ENCODE data around the gene COLEC12.
A peak's percentile ranks its signal among the peaks of the same experiment; 100 is the strongest.

Gene COLEC12

DNA sequence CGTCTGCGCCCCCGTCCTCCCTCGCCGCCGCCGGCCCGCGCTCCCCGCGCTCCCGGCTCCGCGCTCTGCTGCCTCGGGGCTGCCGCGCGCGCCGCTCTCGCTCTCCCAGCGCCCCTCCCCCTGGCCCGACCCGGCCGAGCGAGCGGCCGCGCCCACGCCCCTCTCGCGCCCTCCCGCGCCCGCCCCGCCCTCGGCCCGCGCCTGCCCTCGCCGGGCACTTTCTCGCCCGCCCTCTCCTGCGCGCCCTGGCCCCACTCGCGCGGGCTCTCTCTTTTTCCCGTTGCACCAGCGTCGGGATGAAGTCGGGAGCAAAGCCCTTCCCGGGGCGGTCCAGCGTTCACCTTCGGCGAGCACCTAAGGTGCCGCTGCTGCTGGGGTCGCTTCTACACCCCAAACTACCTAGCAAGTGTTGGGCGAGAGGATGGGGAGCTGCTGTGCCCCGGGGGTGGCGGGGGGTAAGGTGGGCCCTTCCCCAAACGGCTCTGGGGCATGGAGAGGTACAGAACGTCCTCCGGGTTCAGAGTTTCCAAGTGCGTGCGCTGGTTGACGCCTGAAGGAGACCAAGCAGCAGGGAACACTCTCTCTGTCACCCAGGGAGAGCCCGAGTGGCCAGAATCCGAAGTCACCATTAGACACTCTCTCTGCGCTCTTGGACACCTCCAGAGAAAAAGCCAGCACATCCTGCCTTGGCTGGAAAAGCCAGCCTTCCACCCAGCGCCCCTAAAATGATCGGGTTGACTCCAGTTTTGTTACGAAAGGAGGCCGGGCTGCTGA is at the start of gene COLEC12:
COLEC12 (minus strand) TSS at position 70 of the 774 bp plus-strand sequence. CDS start 187 bp downstream, outside the sequence.
- DNase-seq = no peak

DNA sequence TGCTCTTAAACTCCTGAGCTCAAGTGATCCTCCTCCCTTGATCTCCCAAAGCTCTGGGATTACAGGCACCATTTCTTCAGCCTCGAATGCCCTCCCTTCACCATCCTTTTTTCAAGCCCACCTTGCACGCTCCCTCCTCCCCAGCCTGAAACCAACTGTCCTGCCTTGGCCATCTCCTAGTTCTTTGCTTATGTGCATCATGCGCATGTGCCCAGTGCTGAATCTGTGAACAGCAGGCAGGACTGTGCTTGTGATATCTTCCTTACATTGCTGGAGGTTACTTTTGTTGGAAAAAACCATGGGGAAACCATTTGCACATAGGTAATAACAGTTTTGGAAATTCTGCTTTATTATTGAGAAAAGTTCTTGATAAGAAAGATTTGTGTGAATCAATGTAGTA is 49.5 kb upstream of the COLEC12 start:
- no peak for DNase-seq

DNA sequence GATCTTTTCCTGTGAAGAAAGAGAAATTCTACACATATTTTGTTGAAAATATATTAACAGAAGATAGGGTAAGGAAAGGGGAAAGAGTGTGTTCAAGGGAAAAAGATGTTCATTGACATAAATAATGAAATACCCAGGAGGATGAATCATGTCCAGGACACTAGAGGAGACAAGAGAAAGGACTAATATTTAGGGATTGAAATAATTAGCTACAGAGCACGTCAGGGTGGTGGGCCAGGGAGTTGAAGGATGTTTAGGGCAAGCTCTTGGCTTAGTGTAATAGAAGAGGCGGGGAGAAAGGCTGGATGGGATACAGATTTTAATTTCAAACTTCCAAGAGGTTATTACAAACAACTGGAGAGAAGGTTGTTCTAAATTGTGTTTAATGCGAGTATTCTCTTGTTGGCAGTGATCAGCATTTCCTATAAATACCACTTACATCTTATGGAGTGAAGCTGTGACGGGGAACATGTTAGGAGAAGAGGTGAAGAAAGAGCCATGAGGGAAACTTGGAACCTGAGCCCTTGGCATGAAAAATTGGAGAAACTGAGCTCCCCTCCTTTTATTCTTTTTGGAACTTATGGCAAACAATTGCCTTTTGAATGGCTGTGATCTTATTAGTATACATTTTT is 43.1 kb upstream of the COLEC12 start:
- no peak for DNase-seq

DNA sequence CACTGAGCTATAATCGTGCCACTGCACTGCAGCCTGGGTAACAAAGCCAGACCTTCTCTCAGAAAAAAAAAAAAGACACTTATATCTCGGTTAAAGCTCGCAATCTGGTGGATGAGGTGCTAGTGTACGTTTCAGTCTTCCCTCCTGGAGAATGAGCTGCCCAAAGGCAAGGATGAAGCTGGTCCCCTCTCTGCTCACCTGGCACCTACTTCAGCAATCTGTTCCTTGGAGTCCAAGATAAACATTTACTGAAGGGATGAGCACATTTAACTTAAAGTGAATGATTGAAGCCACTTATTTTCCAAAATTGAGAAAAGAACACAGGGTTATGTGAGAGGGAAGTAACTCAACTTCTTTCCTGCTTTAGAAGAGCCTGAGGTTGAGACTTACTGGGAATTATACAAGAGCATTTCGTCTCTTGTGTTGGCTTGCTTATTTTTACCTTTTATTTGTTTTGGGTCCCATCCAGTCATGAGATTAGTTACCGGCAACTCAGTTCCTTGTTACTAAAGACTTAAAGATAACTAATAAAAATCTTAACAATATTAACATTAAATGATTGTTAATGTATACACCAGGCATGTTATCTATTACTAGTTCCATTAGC is 33.6 kb upstream of the COLEC12 start:
- DNase-seq = no peak

DNA sequence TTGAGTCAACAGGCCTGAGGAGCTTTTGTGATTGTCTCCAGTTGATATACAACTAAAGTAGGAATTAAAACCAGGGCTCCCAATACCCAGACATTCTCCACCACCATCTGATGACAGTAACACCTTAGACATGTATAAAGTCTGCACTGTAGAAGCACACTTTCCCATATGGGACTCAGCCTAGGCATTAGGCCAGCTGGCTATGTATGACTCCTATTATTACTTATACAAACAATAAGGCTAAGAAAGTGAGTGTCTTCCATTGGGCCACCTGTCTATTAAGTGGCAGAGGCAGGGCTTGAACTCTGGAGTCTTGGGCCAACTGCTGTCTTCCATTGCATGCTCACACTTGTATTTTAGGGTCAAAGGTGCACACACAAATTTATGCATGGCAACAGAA is 32.1 kb upstream of the COLEC12 start:
- DNase-seq = no peak

DNA sequence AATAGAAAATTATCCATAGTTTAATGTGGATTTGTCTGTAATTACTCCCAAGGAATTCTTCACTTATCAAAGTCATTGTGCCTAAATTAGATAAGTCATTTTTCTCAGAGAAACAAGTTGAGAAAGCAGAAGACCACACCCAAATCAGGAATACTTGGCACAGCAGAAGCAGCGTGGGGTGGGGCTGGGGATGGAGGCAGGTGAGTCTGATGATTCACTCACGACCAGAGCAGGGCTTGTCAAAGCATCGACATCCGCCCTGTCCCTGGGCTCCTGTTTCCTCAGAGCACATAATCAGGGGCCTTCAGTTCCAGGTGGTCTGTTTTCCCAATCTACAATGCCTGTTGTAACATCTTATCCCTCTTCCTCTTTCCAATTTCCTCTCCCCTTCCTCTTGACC is 31.5 kb upstream of the COLEC12 start:
- DNase-seq = no peak

DNA sequence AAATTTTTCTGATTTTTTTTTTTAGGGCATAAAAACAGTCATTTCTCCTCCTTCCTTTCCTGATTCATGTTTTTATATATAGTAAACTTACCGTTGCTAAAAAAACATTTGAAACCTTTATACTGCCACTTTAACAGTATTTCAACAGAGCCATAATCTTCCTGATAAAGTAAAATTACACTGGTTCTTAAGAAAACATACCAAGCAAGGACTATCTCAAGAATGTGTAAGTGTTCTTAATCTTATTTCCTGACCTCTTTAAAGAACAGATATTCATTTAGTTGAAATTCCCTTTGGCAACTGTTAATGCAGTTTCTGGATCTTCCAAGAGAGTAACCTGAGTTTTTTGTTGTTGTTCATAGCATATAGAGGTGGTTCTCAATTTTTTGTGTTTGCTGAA is 26.6 kb upstream of the COLEC12 start:
- DNase-seq = no peak

DNA sequence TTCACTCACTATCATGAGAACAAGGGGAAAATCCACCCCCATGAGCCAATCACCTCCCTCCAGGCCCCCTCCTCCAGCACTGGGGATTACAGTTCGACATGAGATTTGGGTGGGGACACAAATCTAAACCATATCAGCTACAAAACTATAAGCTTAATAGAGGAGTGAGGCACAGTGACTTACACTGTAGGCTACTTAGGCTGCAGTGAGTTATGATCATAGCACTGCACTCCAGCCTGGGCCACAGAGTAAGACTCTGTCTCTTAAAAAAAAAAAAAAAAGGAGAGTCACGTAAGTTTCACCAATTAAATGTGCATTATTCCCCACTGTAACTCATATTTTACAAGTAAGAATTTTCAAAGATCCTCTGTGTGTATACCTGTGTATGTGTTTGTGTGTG is 26.2 kb upstream of the COLEC12 start:
- DNase-seq = no peak

DNA sequence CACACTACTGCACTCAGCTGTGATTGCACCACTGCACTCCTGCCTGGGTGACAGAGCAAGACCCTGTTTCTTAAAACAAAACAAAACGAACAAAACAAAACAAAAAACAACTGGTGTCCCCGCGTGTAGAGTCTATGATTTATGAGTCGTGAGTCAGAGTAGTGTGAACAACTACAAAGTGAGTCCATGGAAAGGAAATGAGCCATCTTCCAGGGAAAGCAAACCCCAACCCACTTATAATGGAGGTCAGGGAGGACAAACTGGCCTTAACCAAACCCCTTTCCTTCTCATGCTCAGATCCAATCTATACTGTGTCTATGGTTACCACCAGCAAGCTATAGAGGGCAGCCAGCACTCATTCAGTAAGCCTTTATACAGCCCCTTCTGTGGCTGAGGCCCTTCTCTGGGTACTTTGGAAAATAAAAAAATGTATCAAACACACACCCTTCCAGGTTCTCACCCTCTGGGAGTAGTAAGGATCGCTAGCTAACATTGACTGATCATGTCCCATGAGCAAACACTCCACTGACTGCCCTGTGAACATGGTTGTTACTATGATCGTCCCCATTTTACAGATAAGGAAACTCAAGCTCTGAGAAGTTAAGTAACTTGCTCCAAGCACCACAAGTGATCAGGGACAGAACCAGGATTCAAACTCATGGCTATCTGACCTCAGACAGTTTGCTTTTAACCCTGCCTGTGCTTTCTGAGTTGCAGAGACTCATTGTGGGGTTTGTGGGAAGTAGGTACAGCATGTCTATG is 24.7 kb upstream of the COLEC12 start:
- DNase-seq = no peak

DNA sequence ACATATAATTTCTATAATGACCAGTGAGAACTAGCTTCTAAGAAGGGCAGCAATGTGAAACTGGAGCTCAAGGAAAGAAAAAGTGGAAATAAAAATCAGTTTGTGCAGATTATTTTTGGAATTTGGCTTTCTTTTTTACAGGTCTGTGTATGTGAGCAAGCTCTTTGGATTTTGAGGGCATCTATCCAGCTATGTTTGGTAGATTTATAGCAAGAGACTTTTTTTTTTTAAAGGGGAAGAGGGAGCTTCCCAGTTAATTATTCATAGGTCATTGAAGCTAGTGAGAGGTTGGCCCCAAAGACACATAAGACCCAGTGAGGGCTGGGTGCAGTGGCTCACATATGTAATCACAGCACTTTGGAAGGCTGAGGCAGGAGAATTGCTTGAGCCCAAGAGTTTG is 24.0 kb upstream of the COLEC12 start:
- DNase-seq = no peak

DNA sequence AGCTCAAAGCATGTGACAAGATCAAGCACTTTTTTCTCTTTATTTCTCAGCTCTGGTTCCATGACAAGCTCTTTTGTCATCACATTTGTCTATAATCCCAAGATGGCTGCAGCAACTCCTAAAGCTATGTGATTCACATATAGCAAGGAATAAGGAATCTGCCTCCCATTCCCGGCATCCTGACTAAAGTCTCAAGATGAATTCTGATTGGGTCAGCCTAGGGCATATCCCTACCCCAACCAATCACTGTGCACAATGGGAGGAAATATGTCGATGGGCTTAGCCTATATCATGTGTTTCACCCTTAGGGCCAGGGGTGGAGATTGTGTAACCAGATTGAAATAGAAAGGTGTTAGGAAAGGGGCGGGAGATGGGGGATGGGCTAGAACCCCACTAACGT is 23.1 kb upstream of the COLEC12 start:
- no peak for DNase-seq

DNA sequence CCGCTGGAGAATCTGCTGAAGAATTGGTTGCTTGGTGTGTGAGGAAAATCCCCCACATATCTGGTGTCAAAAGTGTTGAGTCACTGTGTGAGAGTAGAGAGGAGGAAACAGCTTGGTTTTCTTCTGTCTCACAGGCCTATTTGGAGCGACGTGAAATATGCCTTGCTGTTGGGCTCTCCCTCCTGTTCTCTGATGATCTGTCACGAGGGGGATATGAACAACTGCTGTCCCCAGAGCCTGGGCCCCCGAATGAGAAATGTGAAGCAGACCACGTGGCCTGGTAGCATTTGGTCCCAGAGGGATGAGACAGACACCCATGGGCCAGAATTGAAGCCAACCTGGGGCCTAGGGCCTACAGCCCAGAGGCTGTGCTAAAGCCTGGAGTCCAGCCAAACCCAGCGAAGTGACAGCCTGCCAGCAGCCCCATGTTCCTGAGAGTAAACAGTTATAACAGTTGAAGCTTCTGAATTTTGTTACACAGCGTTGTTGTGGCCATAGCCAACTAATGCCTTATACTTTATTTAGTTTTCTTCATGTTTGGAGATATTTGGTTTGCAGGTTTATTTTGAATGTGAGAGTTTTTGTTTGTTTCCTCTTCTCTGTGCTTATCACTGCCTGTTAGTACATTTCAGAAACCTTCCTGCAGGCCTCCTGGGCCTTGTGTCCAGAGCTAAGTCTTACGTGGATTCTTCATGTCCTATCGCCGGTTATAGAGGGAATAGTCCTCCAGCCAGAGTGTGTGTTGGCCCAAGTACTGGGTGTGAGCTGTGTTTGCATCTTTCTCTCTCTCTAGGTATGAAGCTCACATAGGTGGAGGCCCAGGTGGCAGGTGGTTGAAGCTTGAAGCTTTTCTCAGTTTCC is 18.7 kb upstream of the COLEC12 start:
- DNase-seq = peak; percentile 18 to 98

DNA sequence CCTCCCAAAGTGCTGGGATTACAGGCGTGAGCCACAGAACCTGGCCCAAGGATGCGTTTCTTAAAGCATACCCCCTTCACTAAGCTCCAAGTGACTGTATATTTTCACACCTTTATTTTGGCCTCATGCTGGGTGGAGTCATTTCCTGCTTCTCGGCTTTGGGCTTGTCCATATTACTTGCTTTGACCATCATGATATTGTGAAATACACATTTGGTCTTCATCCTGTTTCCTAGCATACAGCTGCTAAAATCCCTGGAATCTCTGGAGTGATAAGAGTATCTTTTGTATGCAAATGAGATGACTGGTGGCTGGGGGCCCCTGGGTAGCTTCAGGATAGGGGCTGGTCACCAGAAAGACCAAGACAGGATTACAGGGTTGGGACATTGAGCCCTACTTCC is 17.6 kb upstream of the COLEC12 start:
- no peak for DNase-seq

DNA sequence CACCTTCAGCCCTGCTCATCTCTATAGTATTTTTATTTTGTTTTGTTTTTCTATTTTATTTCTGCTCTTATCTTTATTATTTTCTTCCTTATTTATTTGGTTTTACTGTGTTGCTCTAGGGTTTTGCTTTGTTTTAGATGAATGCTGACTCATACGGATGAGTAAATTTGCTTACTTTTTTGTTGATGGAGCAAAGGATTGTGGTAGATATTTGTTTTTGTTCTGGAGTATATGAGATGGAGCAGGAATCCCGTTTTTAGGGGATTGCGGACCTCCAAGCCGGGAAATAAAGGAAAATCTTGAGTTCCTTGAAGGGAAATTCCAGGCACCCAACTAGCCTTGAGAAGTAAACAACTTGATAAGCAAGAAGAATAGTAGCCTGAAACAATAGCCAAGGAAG is 15.3 kb upstream of the COLEC12 start:
- no peak for DNase-seq

DNA sequence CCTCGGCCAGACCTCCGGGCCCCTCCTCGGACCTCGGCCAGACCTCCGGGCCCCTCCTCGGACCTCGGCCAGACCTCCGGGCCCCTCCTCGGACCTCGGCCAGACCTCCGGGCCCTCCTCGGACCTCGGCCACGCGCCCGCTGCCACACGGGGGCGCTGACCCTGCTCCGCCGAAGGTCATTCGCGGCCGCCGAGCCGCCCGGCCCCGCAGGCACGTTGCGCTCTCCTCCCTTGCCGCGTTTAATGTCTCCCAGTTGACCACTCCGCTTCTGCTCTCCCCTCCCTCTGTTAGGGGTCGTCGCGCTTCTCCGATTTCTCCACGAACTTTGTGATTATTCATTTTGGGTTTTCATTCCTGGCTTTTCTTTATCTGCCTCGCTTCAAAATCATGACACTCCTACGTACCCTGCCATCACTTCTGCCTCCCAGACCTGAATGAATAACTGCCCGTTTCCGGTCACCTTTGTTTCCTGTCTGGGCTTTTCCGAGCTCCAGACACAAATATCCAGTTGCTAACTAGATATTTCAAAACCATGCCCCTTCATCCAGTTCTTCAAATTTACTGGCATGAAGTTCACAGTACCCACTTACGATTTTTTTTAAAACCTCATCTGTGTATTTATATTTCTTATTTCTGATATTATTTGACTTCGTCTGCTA is 14.8 kb upstream of the COLEC12 start:
- no peak for DNase-seq

DNA sequence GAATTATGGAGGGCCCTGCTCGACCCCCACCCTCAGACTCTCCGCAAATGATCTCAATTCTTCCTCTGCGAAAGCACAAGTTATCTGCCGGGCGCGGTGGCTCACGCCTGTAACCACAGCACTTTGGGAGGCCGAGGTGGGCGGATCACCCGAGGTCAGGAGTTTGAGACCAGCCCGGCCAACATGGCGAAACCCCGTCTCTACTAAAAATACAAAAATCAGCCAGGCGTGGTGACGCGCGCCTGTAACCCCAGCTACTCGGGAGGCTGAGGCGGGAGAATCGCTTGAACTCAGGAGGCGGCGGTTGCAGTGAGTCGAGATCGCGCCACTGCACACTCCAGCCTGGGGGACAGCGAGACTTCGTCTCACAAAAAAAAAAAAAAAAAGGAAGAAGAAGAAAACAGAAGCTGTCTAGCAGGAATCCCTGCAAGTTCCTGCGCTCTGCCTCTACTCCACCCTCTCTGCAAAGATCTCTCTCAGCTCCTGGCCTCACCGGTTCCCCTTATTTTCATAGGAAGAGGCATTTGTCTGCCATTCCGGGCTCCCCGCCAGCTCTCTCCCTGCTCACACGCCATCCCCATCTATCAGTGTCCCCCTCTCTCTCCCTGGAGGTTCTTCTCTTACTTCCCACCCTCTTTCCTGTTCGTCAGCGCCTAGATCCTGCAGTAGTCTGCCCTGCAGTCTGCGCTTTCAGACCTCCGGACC is 13.5 kb upstream of the COLEC12 start:
- no peak for DNase-seq

DNA sequence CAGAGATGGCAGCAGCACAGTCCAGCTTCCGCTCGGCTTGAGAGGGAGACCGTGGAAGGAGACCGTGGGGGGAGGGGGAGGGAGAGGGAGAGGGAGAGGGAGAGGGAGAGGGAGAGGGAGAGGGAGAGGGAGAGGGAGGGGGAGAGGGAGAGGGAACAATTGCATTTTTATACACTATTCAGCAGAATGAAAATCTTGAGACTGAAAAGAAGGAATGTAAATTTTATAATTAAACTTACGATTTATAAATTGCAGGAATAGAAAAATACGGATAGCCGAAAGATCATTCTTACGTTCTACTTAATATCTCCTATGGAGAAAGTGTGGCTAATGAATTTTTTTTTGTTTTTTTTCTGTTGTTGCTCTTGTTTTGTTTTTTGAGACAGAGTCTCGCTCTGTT is 12.5 kb upstream of the COLEC12 start:
- no peak for DNase-seq

DNA sequence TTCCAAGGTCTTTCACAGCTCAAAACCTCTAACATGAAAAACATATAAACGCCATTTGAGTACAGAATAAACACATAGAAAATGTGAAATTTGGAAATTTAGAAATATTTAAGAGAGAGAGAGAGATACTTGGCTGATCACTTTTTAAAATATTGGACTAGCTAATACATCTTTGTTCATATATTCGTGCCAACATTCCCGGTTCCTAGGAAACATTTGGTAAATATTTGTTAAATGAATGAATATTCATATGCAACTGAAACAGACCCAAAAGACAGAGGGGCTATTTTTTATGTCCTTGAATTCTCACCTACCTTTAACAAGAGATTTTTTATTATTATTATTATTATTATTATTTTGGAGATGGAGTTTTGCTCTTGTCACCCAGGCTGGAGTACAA is 8.3 kb upstream of the COLEC12 start:
- no peak for DNase-seq

DNA sequence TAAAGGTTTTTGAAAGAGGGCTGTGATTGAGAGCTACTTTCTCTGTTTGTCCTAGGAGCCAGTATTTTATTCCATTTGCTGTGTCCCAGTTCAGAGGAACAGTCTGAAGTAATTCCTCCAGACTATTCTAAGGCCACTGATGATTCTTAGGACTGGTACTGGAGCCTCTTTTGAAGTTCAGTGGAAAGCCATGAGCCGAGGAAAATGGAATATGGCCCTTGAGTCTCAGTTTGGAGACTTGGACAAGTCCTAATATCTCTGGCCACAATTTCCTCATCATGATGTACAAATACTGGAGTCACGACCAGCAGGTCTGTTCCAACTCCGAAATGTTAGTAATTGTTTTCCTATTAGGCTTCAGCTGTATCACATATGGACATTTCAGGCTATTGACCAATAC is 7.1 kb upstream of the COLEC12 start:
- DNase-seq = no peak

DNA sequence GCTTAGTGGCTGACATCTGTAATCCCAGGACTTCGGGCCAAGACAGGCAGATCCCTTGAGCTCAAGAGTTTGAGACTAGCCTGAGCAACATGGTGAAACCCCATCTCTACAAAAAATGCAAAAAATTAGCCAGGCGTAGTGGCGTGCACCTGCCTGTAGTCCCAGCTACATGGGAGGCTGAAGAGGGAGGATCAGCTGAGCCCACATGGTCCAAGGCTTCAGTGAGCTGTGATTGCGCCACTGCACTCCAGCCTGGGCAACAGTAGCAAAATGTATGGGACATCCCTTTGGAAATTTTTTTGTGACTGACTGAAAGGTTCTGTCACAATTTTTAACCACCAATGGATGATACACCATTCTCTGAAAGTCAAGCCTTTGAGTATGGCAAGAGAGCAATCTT is 6.3 kb upstream of the COLEC12 start:
- DNase-seq = no peak

DNA sequence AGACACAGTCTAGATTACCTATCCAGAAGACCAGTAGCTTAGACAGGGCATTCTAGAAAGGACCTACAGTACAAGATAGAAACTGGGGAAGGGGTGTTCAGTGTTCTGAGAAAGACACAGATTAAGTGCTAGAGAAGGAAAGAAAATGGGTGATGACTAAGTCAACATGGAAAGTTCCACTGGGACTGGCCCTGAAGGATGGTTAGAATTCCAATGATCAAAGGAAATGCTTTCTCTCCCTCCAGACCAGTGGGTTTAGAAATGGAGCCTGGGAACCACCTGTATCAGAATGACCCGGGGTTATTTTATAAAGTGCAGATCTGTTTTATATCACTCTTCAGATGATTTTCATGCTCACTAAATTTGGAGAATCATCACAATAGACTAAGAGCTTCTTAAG is 5.8 kb upstream of the COLEC12 start:
- no peak for DNase-seq

Measured in bone marrow (tissue), 2 donors.